ENCODE measurements around the gene EMP3. TPM values are rescaled to one million over a fixed set of nuclear protein-coding genes. Genes with fewer than 3 reads are reported as not detected.
"Not testable (repeated sequence)": the region's sequence is repeated elsewhere in the genome, so short reads cannot be mapped to it uniquely, and the experiment has no call there.

The EMP3 gene
- polyA plus RNA-seq, 3 donors, result 802 to 1,036 (median 996) TPM

DNA sequence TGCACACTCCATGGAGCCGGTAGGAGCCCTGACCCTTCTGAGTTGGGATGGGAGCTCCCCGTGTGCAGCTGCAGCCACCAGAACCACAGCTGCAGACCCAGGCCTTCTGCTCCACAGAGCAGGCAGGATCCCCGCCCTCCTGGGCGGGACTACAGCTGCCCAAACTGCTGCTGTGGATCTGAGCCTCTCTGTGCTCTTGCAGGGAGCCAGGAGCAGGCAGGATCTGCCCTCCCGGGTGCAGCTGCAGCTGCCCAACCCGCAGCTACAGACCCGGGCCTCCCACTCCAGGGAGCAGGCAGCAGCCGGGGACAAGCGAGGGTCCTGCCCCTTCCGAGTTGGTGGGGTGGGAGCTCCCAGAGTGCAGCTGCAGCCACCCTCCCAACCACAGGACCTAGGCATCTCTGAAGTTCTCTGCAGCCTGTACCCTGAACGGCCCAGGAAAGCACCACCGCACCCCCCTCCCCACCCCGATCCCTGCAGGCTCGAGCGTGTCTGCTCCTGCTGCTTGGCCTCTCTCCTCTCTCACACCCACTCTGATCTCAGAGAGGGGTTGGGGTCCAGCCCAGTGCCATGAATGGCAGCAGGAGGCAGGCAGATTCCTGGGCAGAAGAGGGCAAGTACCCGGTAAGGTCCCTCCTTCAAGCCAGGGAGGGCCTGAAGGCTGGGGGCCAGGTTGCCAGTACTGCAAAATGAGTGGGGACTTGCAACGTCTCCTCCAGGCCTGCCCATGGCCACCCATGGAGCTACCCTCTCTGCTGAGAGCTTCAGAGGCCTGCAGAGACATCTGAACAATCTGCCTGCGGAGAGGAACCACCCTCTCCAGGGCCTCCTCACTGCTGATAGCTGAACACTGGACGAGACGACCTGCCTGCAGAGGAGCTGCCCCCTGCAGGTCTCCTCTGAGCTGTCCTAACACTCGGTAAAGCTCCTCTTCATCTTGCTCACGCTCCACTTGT lies 16.4 kb upstream of the EMP3 start:
- H3K4me1 ChIP-seq (ENCODE audit: control insufficient read depth in 1 of 2, insufficient read depth in 2 of 2, low read length in 2 of 2), result no peaks in the 10 kb centered on the region
- peaks cover 0 to 5% (median 2%) of the 10 kb centered on the region in 3 donors for H3K27me3 Mint-ChIP-seq (ENCODE audit: low read depth in 3 of 3)
- intact Hi-C loops (cut with micrococcal nuclease), result loop anchor here in 1 of 2 donors (5.0 kb wide), 1 partner anchor 33 kb away; no protein-coding TSS in a partner anchor
- H4K20me1 ChIP-seq (ENCODE audit: insufficient read depth, low read length), result no peaks in the 10 kb centered on the region
- H3K27ac Mint-ChIP-seq, result peak overlapping the region in 1 of 7 donors; percentile 72
- H2AFZ ChIP-seq (ENCODE audit: insufficient read depth, low read depth, low read length, poor library complexity, severe bottlenecking), result no peak overlapping the region
- no peak for TF ChIP-seq CTCF (IDR thresholded peaks at IDR 0.05)
- H3K4me1 Mint-ChIP-seq, result no peaks in the 10 kb centered on the region
- no peak overlapping the region for H3K4me2 ChIP-seq (replicated peaks; ENCODE audit: extremely low read depth, low read length, poor library complexity, severe bottlenecking)
- H3K9me3 Mint-ChIP-seq, result no peaks in the 10 kb centered on the region
- no peaks in the 10 kb centered on the region for H3K27me3 ChIP-seq (ENCODE audit: control insufficient read depth in 2 of 2, insufficient read depth in 2 of 2, low read length in 2 of 2)
- H3K4me3 ChIP-seq (replicated peaks in 1 of 3; ENCODE audit: low read depth in 2 of 3, low read length in 3 of 3), result no peak overlapping the region
- no peaks in the 10 kb centered on the region for H3K79me2 ChIP-seq (ENCODE audit: insufficient read depth, low read length)
- WGBS (ENCODE audit: insufficient coverage), result 86% methylated on average over 18 of the region's 22 CpGs
- H3K36me3 ChIP-seq (replicated peaks in 1 of 2; ENCODE audit: control insufficient read depth in 1 of 2, insufficient read depth in 2 of 2, low read length in 2 of 2), result no peaks in the 10 kb centered on the region
- H3K4me3 Mint-ChIP-seq, result no peak overlapping the region
- H3K9ac ChIP-seq (ENCODE audit: insufficient read depth, low read length, poor library complexity, severe bottlenecking), result no peak overlapping the region
- H3K9me3 ChIP-seq (replicated peaks in 1 of 2; ENCODE audit: control insufficient read depth in 1 of 2, insufficient read depth in 1 of 2, low read length in 2 of 2), result no peaks in the 10 kb centered on the region
- H3K36me3 Mint-ChIP-seq, result no peaks in the 10 kb centered on the region
- no peak overlapping the region for H3K27ac ChIP-seq (ENCODE audit: low read depth in 1 of 2, low read length in 2 of 2)
- no peak for DNase-seq

- H3K4me3 ChIP-seq (replicated peaks in 1 of 3; ENCODE audit: low read depth in 2 of 3, low read length in 3 of 3); H3K27ac Mint-ChIP-seq; H3K4me1 Mint-ChIP-seq; H3K4me2 ChIP-seq (replicated peaks; ENCODE audit: extremely low read depth, low read length, poor library complexity, severe bottlenecking); DNase-seq; H3K27me3 Mint-ChIP-seq (ENCODE audit: low read depth in 3 of 3); H2AFZ ChIP-seq (ENCODE audit: insufficient read depth, low read depth, low read length, poor library complexity, severe bottlenecking); H3K4me3 Mint-ChIP-seq; H3K27ac ChIP-seq (ENCODE audit: low read depth in 1 of 2, low read length in 2 of 2); H3K36me3 ChIP-seq (replicated peaks in 1 of 2; ENCODE audit: control insufficient read depth in 1 of 2, insufficient read depth in 2 of 2, low read length in 2 of 2); H4K20me1 ChIP-seq (ENCODE audit: insufficient read depth, low read length); H3K36me3 Mint-ChIP-seq; H3K4me1 ChIP-seq (ENCODE audit: control insufficient read depth in 1 of 2, insufficient read depth in 2 of 2, low read length in 2 of 2); H3K79me2 ChIP-seq (ENCODE audit: insufficient read depth, low read length); H3K9ac ChIP-seq (ENCODE audit: insufficient read depth, low read length, poor library complexity, severe bottlenecking); H3K9me3 Mint-ChIP-seq; H3K27me3 ChIP-seq (ENCODE audit: control insufficient read depth in 2 of 2, insufficient read depth in 2 of 2, low read length in 2 of 2); H3K9me3 ChIP-seq (replicated peaks in 1 of 2; ENCODE audit: control insufficient read depth in 1 of 2, insufficient read depth in 1 of 2, low read length in 2 of 2): not testable (repeated sequence)
- 96% methylated on average over 3 of the region's 5 CpGs for WGBS (ENCODE audit: insufficient coverage)
- intact Hi-C loops (cut with micrococcal nuclease), result loop anchor here (5.0 kb wide), 2 partner anchors 33 to 43 kb away; no protein-coding TSS in a partner anchor
Measured at GRCh38 chr19:48309731-48310130, 15.6 kb upstream of the EMP3 start.
